HG03565 (cell line): Measurements from ENCODE around the gene PTGER4.
"Not testable (repeated sequence)": the region's sequence is repeated elsewhere in the genome, so short reads cannot be mapped to it uniquely, and the experiment has no call there.

ENCODE experiments used
- ATAC-seq: cut with Tn5 transposase; IDR thresholded peaks from one replicate; pipeline ENCODE4 v1.9.1; 2021; ENCODE audit warnings: mild to moderate bottlenecking, moderate library complexity; ENCODE audit not compliant: unreplicated experiment

PTGER4 gene

DNA sequence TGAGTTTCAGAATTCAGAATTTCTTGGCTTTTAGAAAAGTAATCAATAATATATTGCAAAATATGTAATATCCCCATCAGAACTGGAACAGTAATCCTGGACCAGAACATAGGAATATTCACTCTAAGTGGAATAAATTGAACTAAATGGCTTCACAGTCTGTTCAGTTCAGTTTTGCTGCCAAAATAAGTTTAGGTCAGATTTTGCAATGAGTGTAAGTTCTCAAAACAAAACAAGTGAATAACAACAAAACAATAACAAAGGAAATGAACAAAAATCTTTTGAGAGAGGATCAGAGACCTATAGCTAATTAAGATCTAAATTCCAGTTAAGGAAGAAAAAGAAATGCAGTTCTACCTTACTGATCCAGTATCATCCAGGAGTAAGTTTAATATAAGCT is 9.3 kb downstream of the PTGER4 start:
- ATAC-seq, result no peak

DNA sequence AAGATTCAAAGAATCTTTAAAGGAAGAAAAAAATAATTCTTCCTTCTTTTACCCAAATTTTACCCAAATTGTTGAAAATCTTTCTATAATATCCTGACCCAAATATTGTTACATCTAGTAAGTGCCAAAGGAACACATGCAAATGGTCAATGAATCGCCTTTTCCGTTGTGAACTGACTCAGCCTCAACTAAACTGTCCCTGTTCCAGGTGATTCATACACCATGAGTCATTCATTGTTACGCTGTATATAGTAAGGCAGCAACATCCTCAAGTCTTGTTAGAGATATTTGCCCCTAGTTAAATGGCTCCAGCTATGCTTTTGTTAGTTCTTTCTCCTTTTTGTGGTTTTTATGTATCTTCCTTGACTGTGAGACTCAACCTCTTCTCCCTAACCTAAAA is 9.7 kb downstream of the PTGER4 start:
- peak; percentile 63 for ATAC-seq

DNA sequence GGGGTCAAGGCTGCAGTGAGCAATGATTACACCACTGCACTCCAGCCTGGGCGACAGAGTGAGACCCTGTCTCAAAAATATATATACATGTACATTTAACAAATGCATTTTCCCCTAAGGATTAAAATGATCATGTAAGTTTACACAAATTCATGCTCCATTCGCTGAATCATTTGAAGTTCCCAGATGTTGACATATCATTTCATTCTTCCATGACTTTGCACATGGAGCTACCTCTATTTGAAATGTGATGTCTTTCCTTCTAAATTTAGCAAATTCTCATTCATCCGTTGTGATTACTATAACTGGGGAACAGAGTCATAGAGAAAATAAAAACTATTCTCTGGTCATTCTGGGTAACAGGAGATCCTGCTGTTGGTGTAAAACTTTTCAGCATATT is 10.6 kb downstream of the PTGER4 start:
- ATAC-seq, result no peak

DNA sequence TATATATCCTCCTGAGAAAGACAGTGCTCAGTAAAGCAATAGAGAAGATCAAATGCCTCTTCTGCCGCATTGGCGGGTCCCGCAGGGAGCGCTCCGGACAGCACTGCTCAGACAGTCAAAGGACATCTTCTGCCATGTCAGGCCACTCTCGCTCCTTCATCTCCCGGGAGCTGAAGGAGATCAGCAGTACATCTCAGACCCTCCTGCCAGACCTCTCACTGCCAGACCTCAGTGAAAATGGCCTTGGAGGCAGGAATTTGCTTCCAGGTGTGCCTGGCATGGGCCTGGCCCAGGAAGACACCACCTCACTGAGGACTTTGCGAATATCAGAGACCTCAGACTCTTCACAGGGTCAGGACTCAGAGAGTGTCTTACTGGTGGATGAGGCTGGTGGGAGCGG is 12.2 kb downstream of the PTGER4 start:
- no peak for ATAC-seq

DNA sequence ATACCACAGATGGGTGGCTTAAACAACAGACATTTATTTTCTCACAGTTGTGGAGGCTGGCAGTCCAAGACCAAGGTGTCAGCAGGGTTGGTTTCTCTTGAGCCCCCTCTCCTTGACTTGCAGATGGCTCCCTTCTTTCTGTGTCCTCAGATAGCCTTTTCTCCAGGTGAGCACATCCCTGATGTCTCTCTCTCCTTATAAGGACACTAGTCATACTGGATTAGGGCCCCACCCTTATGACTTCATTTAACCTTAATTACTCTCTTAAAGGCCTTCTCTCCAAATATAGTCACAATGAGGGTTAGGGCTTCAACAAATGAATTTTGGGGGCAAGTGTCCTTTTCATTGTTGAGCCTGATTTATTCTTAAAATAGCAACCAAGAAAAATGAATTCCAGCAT is 14.7 kb downstream of the PTGER4 start:
- ATAC-seq, result no peak

DNA sequence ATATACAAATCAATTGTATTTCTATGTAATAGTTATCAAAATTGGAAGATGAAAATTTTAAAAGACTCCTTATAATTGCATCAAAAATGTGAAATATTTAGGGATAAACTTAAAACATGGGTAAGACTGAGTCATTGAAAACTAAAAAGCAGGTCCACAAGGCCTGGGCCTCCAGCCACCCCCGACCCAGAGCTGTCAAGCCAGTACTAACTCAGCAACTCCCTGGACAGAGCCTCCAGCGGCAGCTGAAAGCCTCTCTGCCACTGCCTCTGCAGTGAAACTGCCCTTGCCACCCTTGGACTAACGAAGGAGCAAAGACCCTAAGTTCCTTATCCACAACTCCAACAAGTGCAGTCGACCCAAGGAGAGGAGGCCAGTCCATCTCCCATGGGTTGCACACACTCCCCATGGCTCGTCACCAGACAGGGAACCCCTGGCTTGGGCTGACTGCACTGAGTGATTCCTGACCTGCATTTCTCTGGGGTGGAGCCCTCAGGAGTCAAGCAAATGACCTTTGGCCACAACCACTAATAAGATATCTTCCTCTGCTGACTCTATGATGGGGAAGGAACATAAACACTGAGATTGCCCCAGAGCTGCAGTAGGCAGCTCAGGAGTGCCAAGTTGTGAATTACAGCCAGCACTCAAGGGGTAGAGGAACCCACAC is 20.5 kb downstream of the PTGER4 start:
- ATAC-seq, result no peak

DNA sequence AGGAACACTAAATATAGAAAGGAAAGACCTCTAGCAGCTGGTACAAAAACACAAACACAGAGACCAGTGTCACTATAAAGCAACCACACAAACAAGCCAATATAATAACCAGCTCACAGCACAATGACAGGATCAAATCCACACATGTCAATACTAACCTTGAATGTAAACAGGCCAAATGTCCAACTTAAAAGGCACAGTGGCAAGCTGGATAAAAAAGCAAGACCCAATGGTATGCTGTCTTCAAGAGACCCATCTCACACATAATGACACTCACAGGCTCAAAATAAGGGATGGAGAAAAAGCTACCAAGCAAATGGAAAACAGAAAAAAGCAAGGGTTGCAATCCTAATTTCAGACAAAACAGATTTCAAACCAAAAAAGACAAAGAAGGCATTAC is 22.3 kb downstream of the PTGER4 start:
- ATAC-seq, result not testable (repeated sequence)

DNA sequence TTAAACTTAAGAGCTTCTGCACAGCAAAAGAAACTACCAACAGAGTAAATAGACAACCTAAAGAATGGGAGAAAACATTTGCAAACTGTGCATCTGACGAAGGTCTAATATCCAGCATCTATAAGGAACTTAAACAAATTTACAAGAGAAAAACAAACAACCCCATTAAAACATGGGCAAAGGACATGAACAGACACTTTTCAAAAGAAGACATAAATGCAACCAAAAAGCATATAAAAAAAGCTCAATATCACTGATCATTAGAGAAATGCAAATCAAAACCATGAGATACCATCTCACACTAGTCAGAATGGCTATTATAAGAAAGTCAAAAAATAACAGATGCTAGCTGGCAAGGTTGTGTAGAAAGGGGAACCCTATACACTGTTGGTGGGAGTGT is 25.8 kb downstream of the PTGER4 start:
- not testable (repeated sequence) for ATAC-seq

DNA sequence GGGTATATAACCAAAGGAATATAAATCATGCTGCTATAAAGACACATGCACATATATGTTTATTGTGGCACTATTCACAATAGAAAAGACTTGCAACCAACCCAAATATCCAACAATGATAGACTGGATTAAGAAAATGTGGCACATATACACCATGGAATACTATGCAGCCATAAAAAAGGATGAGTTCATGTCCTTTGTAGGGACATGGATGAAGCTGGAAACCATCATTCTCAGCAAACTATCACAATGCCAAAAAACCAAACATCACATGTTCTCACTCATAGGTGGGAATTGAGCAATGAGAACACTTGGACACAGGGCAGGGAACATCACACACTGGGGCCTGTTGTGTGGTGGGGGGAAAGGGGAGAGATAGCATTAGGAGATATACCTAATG is 30.9 kb downstream of the PTGER4 start:
- not testable (repeated sequence) for ATAC-seq

DNA sequence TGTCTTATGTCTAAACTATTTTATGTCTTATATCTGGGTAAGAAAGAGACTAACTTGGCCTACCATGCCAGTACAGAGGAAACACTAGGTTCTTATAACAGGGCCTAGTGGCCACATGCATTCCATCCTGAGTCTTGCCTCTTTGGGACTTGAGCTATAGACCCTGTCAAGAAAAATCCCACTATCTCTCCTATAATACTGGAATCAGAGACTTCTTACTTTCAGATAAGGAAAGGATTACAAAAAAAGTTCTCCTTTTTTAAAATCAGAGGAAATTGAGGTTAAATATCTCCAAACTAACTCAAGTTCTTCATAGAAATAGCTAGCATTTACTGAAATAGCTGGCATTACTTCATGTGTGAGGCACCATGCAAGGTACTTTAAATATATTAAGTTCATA is 34.3 kb downstream of the PTGER4 start:
- ATAC-seq, result no peak

DNA sequence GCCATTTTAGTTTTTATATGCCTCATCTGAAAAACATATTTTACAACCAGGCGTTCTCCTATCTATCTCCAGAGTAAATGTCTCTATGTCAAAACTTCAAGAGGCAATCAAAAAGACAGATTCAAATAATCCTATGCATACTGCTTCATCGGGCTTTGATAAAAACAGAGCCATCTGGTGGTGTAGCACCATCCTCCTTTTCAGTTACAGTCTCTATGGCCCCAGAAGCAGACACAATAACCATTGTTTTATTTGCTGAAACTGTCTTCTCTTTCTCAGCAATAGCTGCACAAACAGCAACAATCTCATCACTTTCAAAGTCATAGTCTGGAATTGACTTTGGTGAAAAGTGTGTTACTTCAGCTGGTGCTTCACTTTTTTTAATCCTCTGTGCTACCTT is 36.3 kb downstream of the PTGER4 start:
- no peak for ATAC-seq

DNA sequence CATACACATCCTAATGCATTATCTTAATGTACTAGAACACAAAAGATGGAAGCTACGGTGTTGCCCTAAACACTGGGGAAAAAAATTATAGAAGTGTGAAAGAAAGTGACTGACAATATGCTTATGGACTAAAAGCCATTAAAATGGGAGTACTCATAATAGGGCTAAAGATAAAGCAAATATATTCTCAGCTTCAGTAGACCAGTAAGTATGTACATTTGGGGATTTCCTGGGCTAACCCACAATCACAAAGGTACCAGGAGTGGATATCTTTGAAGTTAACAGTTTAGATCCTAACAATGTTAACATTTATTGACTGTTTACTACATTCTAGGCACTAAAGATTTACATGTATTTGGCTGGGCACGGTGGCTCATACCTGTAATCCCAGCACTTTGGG is 36.9 kb downstream of the PTGER4 start:
- ATAC-seq, result no peak

DNA sequence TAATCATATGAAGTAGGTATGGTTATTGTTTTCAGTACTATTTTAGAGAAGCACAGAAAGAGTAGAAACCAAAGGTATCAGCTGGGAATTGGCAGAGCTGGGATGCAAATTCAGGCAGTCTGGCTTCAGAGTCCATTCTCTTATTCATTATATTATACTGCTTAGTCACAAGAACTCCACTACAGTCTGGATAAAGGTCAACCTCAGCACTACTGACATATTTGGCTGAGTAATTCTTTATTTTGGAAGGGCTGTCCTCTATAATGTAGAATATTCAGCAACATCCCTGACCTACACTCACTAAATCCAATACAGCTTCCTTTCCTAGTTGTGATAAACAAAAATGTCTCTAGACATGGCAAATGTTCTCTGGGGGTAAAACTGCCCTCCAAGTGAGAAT is 37.6 kb downstream of the PTGER4 start:
- ATAC-seq, result no peak

DNA sequence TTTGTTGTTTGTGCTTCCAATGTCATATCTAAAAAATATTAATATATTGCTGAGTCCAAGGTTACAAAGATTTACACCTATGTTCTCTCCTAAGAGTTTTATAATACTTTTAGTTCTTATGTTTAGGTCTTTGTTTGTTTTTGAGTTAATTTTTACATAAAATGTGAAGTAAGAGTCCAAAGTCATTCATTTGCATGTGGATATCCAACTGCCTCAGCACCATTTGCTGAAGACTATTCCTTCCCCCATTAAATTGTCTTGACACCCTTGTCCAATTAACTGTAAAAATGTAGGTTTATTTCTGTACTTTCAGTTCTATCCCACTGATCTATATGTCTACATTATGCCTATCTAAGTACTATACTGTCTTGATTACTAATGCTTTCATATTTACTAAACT is 40.4 kb downstream of the PTGER4 start:
- ATAC-seq, result no peak

DNA sequence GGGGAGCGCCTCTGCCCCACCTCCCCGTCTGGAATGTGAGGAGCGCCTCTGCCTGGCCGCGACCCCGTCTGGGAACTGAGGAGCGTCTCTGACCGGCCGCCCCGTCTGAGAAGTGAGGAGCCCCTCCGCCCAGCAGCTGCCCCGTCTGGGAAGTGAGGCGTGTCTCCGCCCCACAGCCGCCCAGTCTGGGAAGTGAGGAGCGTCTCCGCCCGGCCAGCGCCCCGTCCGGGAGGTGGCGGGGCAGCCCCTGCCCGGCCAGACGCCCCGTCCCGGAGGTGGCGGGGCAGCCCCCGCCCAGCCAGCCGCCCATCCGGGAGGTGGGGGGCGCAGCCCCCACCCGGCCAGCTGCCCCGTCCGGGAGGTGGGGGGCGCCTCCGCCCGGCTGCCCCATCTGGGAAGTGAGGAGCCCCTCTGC is 42.8 kb downstream of the PTGER4 start:
- ATAC-seq, result not testable (repeated sequence)

DNA sequence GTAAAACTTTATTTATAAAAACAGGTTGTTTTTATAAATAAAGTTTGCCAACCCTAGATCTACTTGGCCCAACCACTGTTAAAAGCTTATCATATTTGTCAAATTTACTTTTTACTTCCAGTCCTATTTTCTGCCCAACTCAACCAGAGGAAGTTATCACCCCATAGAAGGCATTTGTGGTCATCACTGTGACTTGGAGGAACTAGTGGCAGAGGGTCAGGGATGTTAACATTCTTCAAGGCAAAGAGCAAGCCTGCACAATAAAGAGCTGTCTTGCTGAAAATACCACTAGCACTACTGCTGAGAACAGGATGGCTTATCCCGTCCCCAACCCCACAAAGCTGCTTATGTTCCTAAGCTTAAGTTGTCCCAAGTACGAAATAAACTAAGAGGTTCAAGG is 53.7 kb downstream of the PTGER4 start:
- ATAC-seq, result no peak

DNA sequence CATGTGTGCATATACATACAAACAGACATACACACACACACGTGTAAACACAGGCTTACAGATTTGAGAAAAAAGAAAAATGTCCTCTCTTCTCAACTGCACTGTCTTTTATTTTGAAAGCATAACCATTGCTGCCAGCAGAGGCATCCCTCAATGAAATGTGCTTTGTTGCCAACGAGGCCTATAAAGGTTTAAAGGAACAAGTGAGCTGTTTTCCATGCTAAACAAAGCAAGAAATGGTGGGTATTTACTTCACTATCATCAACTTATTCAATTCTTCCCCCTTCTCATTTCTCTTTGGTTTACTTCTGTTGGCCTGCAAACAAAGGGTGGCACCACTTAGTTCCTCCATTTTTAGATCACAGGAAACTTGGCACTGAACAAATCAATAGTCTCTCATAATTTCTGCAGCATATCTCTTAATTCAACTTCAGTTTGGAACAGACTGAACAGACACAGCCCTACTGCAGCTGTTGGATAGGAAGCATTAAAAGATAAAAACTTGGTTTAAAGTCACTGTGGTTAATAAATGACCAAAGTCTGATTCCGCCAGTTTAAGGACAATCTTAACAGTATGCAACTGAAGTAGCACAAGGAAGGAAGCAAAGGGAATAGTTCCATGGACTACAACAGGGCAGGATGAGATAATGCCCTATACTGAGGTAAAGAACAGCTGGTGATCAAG is 54.3 kb downstream of the PTGER4 start:
- ATAC-seq, result no peak

DNA sequence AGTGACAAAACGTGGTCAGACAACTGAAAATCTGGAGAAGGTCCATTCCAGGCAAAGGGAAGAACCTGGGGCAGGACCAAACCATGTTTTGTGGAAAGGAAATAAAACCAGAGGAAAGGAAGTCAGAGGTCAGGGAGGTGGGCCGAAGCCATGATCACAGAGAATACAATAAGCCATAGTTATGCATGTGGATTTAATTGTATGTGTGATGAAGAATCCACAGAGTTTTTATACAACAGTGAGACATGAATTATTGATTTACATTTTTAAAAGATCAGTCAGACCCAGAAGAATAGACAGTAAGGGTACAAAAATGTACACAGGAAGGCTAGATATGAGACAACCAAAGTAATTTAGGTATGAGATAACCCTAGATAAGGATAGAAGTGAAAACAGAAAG is 55.3 kb downstream of the PTGER4 start:
- ATAC-seq, result no peak

DNA sequence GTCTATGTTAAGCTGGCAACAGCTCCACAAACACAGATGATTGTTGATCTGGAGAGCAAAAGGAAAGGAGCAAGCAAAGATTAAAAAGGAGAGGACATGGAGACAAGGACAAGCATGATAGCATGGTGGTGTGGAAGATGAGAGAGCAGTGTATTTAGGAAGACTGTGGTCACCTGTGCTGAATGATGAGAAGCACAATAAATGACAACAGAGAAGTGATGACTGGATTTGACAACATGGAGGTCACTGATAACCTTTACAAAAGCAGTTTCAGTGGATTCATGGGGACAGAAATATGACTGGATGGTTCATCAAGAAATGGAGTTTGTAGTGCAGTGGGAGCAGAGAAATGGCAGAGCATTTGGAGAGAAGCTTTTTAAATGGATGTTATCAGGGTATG is 55.9 kb downstream of the PTGER4 start:
- ATAC-seq, result no peak

DNA sequence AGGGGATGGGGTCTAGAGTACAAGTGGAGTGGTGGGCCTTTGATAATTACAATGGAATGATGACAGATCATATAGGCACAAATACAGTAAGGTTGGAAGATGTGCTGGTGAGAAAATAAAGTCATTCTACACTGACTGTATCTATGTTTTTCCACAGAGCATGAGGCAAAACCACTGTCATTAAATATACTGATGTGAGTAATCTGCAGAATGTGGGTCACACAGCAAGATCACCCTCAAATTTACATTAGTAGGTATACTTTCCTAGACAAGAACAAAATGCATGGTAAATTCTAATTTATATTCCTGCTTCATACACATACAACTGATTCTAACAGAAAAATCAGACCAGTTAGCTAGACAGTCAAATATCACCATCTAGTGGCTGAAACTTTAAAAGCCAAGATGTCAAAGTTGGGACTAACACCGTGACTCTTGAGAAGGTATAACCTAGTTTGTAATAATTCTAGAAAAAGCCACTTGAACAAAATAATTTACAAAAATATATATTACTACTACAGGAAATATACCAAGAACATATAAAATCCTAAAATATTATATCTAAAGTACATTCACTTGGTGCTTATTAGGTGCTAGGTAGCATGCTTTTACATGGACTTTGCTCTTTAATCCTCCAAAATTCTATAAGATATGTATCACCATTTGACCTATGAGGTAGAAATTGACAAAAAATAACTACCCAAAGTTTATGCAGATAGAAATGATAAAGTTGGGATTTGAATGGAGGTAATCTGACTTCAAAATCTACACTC is 56.6 kb downstream of the PTGER4 start:
- ATAC-seq, result peak; percentile 75

DNA sequence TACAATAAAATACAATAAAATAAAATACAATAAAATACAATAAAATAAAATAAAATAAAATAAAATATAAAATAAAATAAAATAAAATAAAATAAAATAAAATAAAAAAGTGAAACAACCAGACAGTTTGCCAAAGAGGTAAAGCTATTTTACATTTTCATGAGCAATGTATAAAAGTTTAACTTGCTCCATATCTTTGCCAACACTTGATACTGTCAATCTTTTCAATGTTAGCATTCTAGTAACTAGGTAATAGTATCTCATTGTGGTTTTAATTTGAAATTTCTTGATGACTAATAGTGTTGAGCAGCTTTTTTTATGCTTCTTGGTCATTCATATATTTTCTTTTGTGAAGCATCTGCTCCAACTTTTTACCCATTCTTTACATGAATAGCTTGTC is 58.8 kb downstream of the PTGER4 start:
- no peak for ATAC-seq
